Measurements from ENCODE around the gene NCK1. TPM values are rescaled to one million over a fixed set of nuclear protein-coding genes. Genes with fewer than 3 reads are reported as not detected.

Gene NCK1
- total and polyA plus RNA-seq, 2 donors (not counting 1 experiment from before 2014, with no cell fraction given), result 59.5 to 62.7 TPM

DNA sequence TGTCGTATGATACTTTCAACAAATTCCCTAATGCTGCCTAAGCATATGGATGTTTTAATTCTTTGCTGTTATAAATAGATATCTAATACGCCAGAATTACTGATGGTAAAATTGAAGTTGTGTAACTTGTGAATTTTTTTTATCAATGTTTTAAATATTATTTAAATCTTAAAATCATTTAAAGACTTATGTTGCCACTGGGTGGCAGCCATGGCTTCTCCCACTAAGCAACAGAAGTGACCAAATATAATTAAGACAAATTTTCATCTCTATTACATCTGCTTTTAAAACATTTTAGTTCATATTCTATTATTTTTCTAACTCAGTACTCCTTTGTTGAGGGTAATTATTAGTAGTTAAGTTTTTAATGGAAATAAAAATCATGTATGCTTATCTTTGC is 87.7 kb downstream of the NCK1 start:
- no peaks in the 10 kb centered on the region for H3K27me3 ChIP-seq (ENCODE audit: control insufficient read depth, insufficient read depth, low read length)
- TF ChIP-seq, protein P1, sequence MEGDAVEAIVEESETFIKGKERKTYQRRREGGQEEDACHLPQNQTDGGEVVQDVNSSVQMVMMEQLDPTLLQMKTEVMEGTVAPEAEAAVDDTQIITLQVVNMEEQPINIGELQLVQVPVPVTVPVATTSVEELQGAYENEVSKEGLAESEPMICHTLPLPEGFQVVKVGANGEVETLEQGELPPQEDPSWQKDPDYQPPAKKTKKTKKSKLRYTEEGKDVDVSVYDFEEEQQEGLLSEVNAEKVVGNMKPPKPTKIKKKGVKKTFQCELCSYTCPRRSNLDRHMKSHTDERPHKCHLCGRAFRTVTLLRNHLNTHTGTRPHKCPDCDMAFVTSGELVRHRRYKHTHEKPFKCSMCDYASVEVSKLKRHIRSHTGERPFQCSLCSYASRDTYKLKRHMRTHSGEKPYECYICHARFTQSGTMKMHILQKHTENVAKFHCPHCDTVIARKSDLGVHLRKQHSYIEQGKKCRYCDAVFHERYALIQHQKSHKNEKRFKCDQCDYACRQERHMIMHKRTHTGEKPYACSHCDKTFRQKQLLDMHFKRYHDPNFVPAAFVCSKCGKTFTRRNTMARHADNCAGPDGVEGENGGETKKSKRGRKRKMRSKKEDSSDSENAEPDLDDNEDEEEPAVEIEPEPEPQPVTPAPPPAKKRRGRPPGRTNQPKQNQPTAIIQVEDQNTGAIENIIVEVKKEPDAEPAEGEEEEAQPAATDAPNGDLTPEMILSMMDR (conservative IDR thresholded peaks at IDR 0.05 in 1 of 2, IDR thresholded peaks at IDR 0.05 in 1 of 2; ENCODE audit: low read depth in 1 of 2, low read length in 2 of 2), result peak; percentile 22 to 36
- TF ChIP-seq EZH2 (IDR thresholded peaks at IDR 0.05; ENCODE audit: low read length, missing control alignments), result no peak
- DNase-seq (ENCODE audit: low read depth in 2 of 2), result peak in 1 of 2 donors; percentile 57
- H3K79me2 ChIP-seq (ENCODE audit: control insufficient read depth, insufficient read depth, low read length), result no peaks in the 10 kb centered on the region
- no peak overlapping the region for H3K27ac ChIP-seq (ENCODE audit: insufficient read depth, low read length)
- no peak overlapping the region for H2AFZ ChIP-seq (ENCODE audit: low read length)
- peaks cover 4% of the 10 kb centered on the region for H3K4me1 ChIP-seq (ENCODE audit: control insufficient read depth, extremely low read depth, insufficient read depth, low read length)
- H3K4me2 ChIP-seq (ENCODE audit: extremely low read depth, insufficient read depth, low read length), result no peak overlapping the region
- no peaks in the 10 kb centered on the region for H3K9me3 ChIP-seq (ENCODE audit: control insufficient read depth, insufficient read depth, low read depth, low read length)
- H3K9ac ChIP-seq (ENCODE audit: insufficient read depth, low read length), result no peak overlapping the region
- H4K20me1 ChIP-seq (ENCODE audit: control insufficient read depth, extremely low read depth, insufficient read depth, low read length), result no peaks in the 10 kb centered on the region
- H3K36me3 ChIP-seq (ENCODE audit: control insufficient read depth, insufficient read depth, low read length), result no peaks in the 10 kb centered on the region
- no peak overlapping the region for H3K4me3 ChIP-seq (replicated peaks in 1 of 4; ENCODE audit: control extremely low read depth in 1 of 4, insufficient read depth in 1 of 4, low read depth in 3 of 4, low read length in 4 of 4)

DNA sequence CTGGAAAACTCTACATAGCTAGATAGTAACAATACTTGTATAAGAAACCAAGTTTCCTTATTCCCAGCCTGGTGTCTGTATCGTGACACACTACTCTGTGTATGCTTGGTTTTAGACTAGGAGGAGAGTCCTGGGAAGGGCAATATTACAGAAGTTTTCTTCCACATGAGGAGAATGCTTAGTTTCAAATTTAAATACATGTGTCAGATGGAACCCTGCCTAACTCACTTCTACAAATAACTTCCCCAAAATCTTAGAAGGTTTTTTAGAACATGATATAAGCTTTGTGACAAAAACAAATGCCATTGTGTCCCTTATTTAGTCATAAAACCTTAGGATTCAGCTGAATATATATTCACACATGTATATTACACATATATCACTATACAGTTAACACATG is 88.6 kb downstream of the NCK1 start:
- Histone ChIP-seq H3K36me3 (ENCODE audit: control insufficient read depth, insufficient read depth, low read length) (no peaks in the 10 kb centered on the region), H3K4me2 (ENCODE audit: extremely low read depth, insufficient read depth, low read length) (no peak overlapping the region), H3K4me1 (ENCODE audit: control insufficient read depth, extremely low read depth, insufficient read depth, low read length) (peaks cover 9% of the 10 kb centered on the region), H3K9me3 (ENCODE audit: control insufficient read depth, insufficient read depth, low read depth, low read length) (no peaks in the 10 kb centered on the region), H2AFZ (ENCODE audit: low read length) (no peak overlapping the region), H3K27me3 (ENCODE audit: control insufficient read depth, insufficient read depth, low read length) (no peaks in the 10 kb centered on the region), H3K27ac (ENCODE audit: insufficient read depth, low read length) (no peak overlapping the region), H3K79me2 (ENCODE audit: control insufficient read depth, insufficient read depth, low read length) (no peaks in the 10 kb centered on the region), H3K4me3 (replicated peaks in 1 of 4; ENCODE audit: control extremely low read depth in 1 of 4, insufficient read depth in 1 of 4, low read depth in 3 of 4, low read length in 4 of 4) (no peak overlapping the region), H4K20me1 (ENCODE audit: control insufficient read depth, extremely low read depth, insufficient read depth, low read length) (no peaks in the 10 kb centered on the region), H3K9ac (ENCODE audit: insufficient read depth, low read length) (no peak overlapping the region)
- TF ChIP-seq, protein P1 (conservative IDR thresholded peaks at IDR 0.05 in 1 of 2, IDR thresholded peaks at IDR 0.05 in 1 of 2; ENCODE audit: low read depth in 1 of 2, low read length in 2 of 2), result no peak
- TF ChIP-seq EZH2 (IDR thresholded peaks at IDR 0.05; ENCODE audit: low read length, missing control alignments), result no peak
- DNase-seq (ENCODE audit: low read depth in 2 of 2), result no peak

DNA sequence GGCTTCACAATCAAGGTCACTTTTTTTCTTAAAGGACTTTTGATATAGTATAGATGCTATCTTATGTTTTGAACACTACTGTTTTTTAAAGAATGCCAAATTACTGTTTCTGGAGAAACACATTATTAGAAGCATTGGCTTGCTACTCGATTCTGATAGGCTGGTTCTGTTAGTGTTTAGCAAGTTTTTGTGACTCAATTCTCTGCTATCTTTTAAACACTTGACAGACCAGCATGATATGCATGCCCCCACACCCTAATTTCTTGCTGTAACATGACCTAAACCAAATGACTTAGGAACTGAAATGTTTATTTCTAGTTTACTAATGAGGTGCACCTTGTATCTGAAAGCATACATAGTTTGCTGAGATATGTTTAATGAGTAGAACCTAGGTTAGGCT is 90.3 kb downstream of the NCK1 start:
- H3K27me3 ChIP-seq (ENCODE audit: control insufficient read depth, insufficient read depth, low read length), result no peaks in the 10 kb centered on the region
- no peaks in the 10 kb centered on the region for H3K36me3 ChIP-seq (ENCODE audit: control insufficient read depth, insufficient read depth, low read length)
- H3K9me3 ChIP-seq (ENCODE audit: control insufficient read depth, insufficient read depth, low read depth, low read length), result no peaks in the 10 kb centered on the region
- no peaks in the 10 kb centered on the region for H4K20me1 ChIP-seq (ENCODE audit: control insufficient read depth, extremely low read depth, insufficient read depth, low read length)
- H2AFZ ChIP-seq (ENCODE audit: low read length), result no peak overlapping the region
- H3K4me3 ChIP-seq (replicated peaks in 1 of 4; ENCODE audit: control extremely low read depth in 1 of 4, insufficient read depth in 1 of 4, low read depth in 3 of 4, low read length in 4 of 4), result no peak overlapping the region
- peak; percentile 49 to 53 for DNase-seq (ENCODE audit: low read depth in 2 of 2)
- H3K4me1 ChIP-seq (ENCODE audit: control insufficient read depth, extremely low read depth, insufficient read depth, low read length), result peaks cover 18% of the 10 kb centered on the region
- H3K9ac ChIP-seq (ENCODE audit: insufficient read depth, low read length), result no peak overlapping the region
- TF ChIP-seq EZH2 (IDR thresholded peaks at IDR 0.05; ENCODE audit: low read length, missing control alignments), result no peak
- TF ChIP-seq, protein P1 (conservative IDR thresholded peaks at IDR 0.05 in 1 of 2, IDR thresholded peaks at IDR 0.05 in 1 of 2; ENCODE audit: low read depth in 1 of 2, low read length in 2 of 2), result no peak
- H3K4me2 ChIP-seq (ENCODE audit: extremely low read depth, insufficient read depth, low read length), result no peak overlapping the region
- no peak overlapping the region for H3K27ac ChIP-seq (ENCODE audit: insufficient read depth, low read length)
- H3K79me2 ChIP-seq (ENCODE audit: control insufficient read depth, insufficient read depth, low read length), result no peaks in the 10 kb centered on the region

Data from fibroblast of lung (primary cell).